IPS-20b (cell line): ENCODE measurements around the gene GAMT.
"Not testable (repeated sequence)": the region's sequence is repeated elsewhere in the genome, so short reads cannot be mapped to it uniquely, and the experiment has no call there.

Experiments
- H3K27ac ChIP-seq: one replicate; pipeline ENCODE4 v1.5.1; 2013; ENCODE audit warnings: low read length
- H3K27me3 ChIP-seq: 2 replicates; pipeline ENCODE4 v1.6.1; 2013; ENCODE audit warnings: mild to moderate bottlenecking, low read length, inconsistent platforms; ENCODE audit not compliant: insufficient read depth
- H3K36me3 ChIP-seq: 2 replicates; pipeline ENCODE4 v1.6.1; 2013; ENCODE audit warnings: low read depth, mild to moderate bottlenecking, inconsistent platforms, low read length, moderate library complexity; ENCODE audit not compliant: insufficient read depth
- H3K4me1 ChIP-seq: 2 replicates; pipeline ENCODE4 v1.6.1; 2013; ENCODE audit warnings: mild to moderate bottlenecking, control low read depth, inconsistent platforms, low read length, moderate library complexity; ENCODE audit not compliant: insufficient read depth
- H3K4me3 ChIP-seq: 2 replicates; pipeline ENCODE4 v1.5.1; 2013; ENCODE audit warnings: mild to moderate bottlenecking, low read length, inconsistent platforms
- H3K9ac ChIP-seq: 2 replicates; pipeline ENCODE4 v1.6.1; 2013; ENCODE audit warnings: low read depth, mild to moderate bottlenecking, inconsistent platforms, low read length, moderate library complexity
- H3K9me3 ChIP-seq: 2 replicates; pipeline ENCODE4 v1.6.1; 2013; ENCODE audit warnings: mild to moderate bottlenecking, low read depth, low read length, inconsistent platforms; ENCODE audit not compliant: insufficient read depth

The GAMT gene

GRCh38 chr19:1422943-1423342 is 21.6 kb upstream of the GAMT start:
- H3K4me3 ChIP-seq, result no peak overlapping the region
- no peak overlapping the region for H3K9ac ChIP-seq
- H3K36me3 ChIP-seq, result peaks cover 95% of the 10 kb centered on the region
- H3K9me3 ChIP-seq, result no peaks in the 10 kb centered on the region
- no peaks in the 10 kb centered on the region for H3K4me1 ChIP-seq
- no peaks in the 10 kb centered on the region for H3K27me3 ChIP-seq
- no peak overlapping the region for H3K27ac ChIP-seq

DNA sequence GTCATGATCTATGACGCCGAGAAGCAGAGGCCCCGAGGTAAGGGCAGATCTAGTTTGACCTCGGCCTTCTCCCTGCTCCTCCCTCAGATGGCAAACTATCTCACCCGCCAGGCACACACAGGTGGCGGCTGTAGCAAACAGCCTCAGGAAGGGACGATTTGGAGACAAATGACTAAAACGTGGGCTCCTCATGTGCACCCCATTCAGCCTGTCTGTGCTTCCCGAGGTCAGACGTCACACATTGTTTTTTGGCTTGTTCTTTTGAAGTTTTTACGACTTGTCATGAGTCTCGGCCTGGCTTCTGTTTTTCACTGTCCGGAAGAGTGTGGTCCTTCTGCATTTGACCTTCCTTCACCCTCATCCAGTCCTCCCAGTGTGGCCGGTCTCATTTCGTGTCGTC is 21.0 kb upstream of the GAMT start:
- Histone ChIP-seq H3K27ac (no peak overlapping the region), H3K27me3 (no peaks in the 10 kb centered on the region), H3K9me3 (no peaks in the 10 kb centered on the region), H3K4me1 (no peaks in the 10 kb centered on the region), H3K4me3 (no peak overlapping the region), H3K36me3 (peaks cover 95% of the 10 kb centered on the region), H3K9ac (no peak overlapping the region)

DNA sequence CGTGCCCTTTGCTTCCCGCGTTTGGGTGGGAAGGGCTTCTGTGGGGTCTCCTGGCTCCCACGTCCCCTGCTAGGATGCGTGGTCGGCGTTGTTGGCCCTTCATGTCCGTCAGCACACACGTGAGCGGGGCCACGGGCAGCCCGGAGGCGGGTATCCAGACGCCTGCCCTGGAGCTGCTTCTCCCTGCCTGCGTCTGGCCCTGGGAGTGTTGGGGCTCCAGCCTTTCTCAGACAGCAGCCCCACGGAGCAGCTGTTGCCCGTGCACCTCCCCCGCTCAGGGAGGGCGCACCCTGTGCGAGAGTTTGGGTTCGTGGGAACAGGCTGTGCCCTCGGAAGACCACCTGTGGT is 20.6 kb upstream of the GAMT start:
- Histone ChIP-seq H3K27ac (no peak overlapping the region), H3K4me3 (no peak overlapping the region), H3K36me3 (peaks cover 95% of the 10 kb centered on the region), H3K27me3 (no peaks in the 10 kb centered on the region), H3K4me1 (no peaks in the 10 kb centered on the region), H3K9ac (no peak overlapping the region), H3K9me3 (no peaks in the 10 kb centered on the region)

DNA sequence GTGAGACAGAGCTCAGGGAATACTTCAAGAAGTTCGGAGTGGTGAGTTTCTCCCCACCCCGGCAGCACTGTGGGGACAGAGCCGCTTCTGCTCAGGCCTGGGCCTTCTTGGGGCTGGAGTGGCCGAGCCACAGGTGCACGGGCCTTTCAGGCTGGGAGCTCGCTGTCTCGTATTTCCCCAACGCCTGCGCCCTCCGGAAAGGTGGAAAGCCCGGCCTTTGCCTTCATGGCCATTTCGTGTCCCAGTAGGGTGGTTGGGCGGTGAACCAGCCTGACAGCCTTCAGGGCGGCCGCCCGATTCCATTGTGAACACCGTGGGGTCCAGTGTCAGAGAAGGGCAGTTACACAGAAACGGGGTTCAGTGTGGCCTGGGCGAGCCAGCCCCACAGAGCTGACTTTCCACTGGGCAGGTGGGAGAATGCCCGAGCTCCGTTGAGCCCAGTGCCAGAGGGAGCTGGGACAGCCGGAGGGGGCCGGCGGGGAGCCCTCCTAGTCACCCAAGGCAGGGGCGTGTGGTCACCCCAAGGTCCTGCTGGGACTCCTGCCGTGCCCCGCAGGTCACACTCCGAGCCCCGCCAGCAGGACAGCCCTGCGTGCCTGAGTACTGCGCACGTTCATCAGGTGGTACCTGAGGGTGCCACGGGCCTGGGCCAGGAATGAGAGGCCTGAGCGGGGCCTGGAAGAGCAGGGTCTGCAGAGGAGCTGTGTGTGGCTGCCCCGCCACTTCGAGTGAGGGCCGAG is 20.0 kb upstream of the GAMT start:
- Histone ChIP-seq H3K36me3 (peaks cover 91% of the 10 kb centered on the region), H3K9me3 (no peaks in the 10 kb centered on the region), H3K27ac (no peak overlapping the region), H3K9ac (no peak overlapping the region), H3K4me3 (no peak overlapping the region), H3K4me1 (peaks cover under 1% of the 10 kb centered on the region), H3K27me3 (no peaks in the 10 kb centered on the region)

- Histone ChIP-seq H3K4me3 (no peak overlapping the region), H3K36me3 (peaks cover 87% of the 10 kb centered on the region), H3K27me3 (no peaks in the 10 kb centered on the region), H3K9me3 (no peaks in the 10 kb centered on the region), H3K27ac (no peak overlapping the region), H3K9ac (no peak overlapping the region), H3K4me1 (peaks cover 8% of the 10 kb centered on the region)
Measured at GRCh38 chr19:1420590-1420989, 19.2 kb upstream of the GAMT start.

DNA sequence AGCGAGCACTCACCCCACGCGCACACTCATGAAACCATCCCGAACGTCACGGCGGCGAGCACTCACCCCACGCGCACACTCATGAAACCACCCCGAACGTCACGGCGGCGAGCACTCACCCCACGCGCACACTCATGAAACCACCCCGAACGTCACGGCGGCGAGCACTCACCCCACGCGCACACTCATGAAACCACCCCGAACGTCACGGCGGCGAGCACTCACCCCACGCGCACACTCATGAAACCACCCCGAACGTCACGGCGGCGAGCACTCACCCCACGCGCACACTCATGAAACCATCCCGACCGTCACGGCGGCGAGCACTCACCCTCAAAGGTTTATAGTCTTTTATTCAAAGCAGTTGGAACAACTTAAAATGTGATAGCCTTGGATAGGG is 18.7 kb upstream of the GAMT start:
- H3K4me1 ChIP-seq, H3K27me3 ChIP-seq, H3K27ac ChIP-seq, H3K4me3 ChIP-seq, H3K9me3 ChIP-seq, H3K9ac ChIP-seq: not testable (repeated sequence)
- peaks cover 82% of the 10 kb centered on the region for H3K36me3 ChIP-seq

DNA sequence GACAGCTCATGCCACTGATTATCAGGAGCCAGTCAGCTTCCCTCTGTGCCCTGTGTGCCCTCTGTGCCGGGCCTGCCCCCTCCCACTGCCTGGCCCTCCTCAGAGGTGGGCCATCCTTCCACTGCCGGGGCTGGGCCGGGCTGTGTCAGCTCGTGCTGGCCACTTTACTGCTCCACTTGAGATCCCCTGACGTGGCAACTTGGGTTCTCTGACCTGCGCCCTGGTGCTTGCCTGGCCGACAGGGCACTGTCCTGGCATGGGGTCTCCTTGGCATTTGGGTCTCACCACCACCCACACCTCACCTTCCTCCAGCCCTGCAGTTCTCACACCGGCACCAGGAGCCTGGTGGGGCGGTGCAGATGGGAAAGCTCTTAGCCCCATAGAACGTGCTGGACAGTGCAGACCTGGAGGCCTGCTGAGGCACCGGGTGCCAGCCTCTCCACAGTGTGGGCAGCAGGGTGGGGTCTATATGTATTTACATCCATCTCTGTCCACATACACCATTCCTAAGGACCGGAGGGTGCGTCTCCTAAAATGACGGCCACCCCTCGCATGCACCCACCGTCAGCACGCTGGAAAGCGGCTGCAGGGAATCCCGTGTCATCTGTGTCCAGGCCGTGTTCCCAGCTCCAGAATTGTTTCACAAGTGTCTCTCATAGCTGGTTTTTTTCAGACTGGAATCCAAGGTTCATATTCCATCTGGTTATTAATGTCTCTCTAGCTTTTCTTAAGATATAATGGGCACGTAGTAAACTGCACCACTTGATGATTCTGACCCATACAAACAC is 17.8 kb upstream of the GAMT start:
- Histone ChIP-seq H3K4me1 (peaks cover 9% of the 10 kb centered on the region), H3K9ac (no peak overlapping the region), H3K36me3 (peaks cover 74% of the 10 kb centered on the region), H3K27me3 (no peaks in the 10 kb centered on the region), H3K9me3 (no peaks in the 10 kb centered on the region), H3K4me3 (no peak overlapping the region), H3K27ac (no peak overlapping the region)

- Histone ChIP-seq H3K27ac (no peak overlapping the region), H3K36me3 (peaks cover 70% of the 10 kb centered on the region), H3K9ac (no peak overlapping the region), H3K4me3 (no peak overlapping the region), H3K27me3 (no peaks in the 10 kb centered on the region), H3K9me3 (no peaks in the 10 kb centered on the region), H3K4me1 (peaks cover 9% of the 10 kb centered on the region)
Measured at GRCh38 chr19:1418496-1418775, 17.1 kb upstream of the GAMT start.

GRCh38 chr19:1417681-1418495 is 16.5 kb upstream of the GAMT start:
- Histone ChIP-seq H3K4me1 (peaks cover 9% of the 10 kb centered on the region), H3K9me3 (no peaks in the 10 kb centered on the region), H3K27ac (no peak overlapping the region), H3K36me3 (peaks cover 70% of the 10 kb centered on the region), H3K4me3 (no peak overlapping the region), H3K27me3 (no peaks in the 10 kb centered on the region), H3K9ac (no peak overlapping the region)

GRCh38 chr19:1417145-1417544 is 15.8 kb upstream of the GAMT start:
- peaks cover 9% of the 10 kb centered on the region for H3K4me1 ChIP-seq
- no peaks in the 10 kb centered on the region for H3K9me3 ChIP-seq
- no peak overlapping the region for H3K27ac ChIP-seq
- H3K27me3 ChIP-seq, result no peaks in the 10 kb centered on the region
- H3K9ac ChIP-seq, result no peak overlapping the region
- H3K36me3 ChIP-seq, result peaks cover 70% of the 10 kb centered on the region
- no peak overlapping the region for H3K4me3 ChIP-seq

DNA sequence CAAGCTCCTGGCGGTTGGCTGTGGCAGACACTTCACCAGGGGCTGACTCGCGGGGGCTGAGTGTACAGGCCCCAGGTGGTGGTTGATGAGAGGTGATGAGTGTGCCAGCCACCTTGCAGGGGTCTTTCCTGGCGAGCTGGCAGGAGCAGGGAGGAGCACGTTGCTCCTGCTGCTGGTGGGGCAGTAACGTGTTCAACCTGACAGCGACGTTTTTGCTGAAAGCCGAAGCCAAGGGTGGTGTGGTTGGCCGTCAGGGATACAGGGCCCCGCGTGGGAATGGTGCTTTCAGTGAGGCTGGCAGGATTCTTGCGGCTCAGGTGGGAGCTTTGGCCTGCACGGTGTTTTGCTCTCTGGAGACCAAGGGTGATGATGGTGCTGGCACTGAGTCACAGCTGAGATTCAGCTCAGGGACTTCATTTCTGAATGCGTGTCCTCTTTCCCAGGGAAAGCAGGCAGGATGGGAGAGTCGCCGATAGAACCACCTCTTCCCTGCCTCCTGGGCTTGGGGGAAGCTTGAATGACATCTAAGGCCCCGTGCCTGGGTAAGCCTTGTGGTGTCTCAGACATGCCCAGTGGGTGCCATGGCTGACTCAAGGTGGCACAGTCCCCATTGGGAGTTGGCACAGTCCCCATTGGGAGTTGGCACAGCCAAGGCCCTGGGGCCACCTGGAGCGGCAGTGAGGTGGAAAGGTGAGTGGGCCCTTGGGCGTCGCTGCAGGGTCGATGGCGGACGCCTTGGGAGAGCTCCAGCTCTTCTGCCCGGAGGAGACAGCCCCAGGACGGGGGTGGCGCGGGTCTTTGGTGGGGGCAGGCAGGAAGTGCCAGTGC is 14.9 kb upstream of the GAMT start:
- Histone ChIP-seq H3K9ac (peak overlapping the region; percentile 66), H3K27ac (no peak overlapping the region), H3K36me3 (peaks cover 63% of the 10 kb centered on the region), H3K4me3 (peak overlapping the region; percentile 31; the same call in 1 of the 2 replicates), H3K9me3 (no peaks in the 10 kb centered on the region), H3K4me1 (peaks cover 9% of the 10 kb centered on the region), H3K27me3 (no peaks in the 10 kb centered on the region)
